HCT116 (cell line): Measurements from ENCODE around the gene KLK7. TPM values are rescaled to one million over a fixed set of nuclear protein-coding genes. Genes with fewer than 3 reads are reported as not detected.

Experiments
- ATAC-seq: fragments of 200-7000 bp; cut with Tn5 transposase; 2 replicates; pipeline ENCODE4 v1.9.1; 2020; ENCODE audit warnings: mild to moderate bottlenecking, moderate library complexity
- BruUV-seq: library from RNA; stranded (reverse); fragments of 400-500 nt; replicated peaks from 2 replicates; lab custom pipeline; 2021; lab: Mats Ljungman, UMichigan
- CTCF ChIA-PET: fragments of 300-600 bp; sonication (Branson Sonifier 250); formaldehyde crosslinking; loops from one replicate; lab custom pipeline; 2021; ENCODE audit warnings: antibody characterized with exemption; lab: Charles Lee
- POLR2A ChIA-PET: fragments of 300-600, 350-600 bp; sonication (Branson Sonifier 250); formaldehyde crosslinking; loops from one replicate; lab custom pipeline; 2021; ENCODE audit warnings: antibody characterized with exemption; lab: Charles Lee
- RAD21 ChIA-PET, 2 experiments: fragments of 300-600 bp; sonication (Branson Sonifier 250); formaldehyde crosslinking; loops; one replicate each; lab custom pipeline; 2023; ENCODE audit warnings: low total read pairs in 2 of 2; ENCODE audit not compliant: uncharacterized antibody in 2 of 2, unreplicated experiment in 2 of 2, low non-redundant PET in 1 of 2; lab: Charles Lee
- DNase-seq: peaks from one replicate; pipeline ENCODE4 v3.0.0-alpha.2; 2010; ENCODE audit warnings: low read depth, low spot score
- H2AFZ ChIP-seq: fragments of 200-600 bp; shearing (Covaris generic), sonication (generic); 2 replicates; pipeline ENCODE4 v1.6.1; 2017; ENCODE audit warnings: low read depth, mixed run types, mixed read lengths, antibody characterized with exemption, low read length; ENCODE audit not compliant: poor library complexity, severe bottlenecking
- H3K27ac ChIP-seq: 2 replicates; pipeline ENCODE4 v1.5.1; 2012; ENCODE audit warnings: low read depth, low read length
- H3K27me3 ChIP-seq: fragments of 200-600 bp; sonication (generic); 2 replicates; pipeline ENCODE4 v1.6.1; 2016; ENCODE audit warnings: mixed run types, low read length, mixed read lengths; ENCODE audit not compliant: insufficient read depth
- H3K36me3 ChIP-seq, 2 experiments: fragments of 200-500 bp in 1 of 2; fragments of 200-600 bp in 1 of 2; sonication (Bioruptor generic) in 1 of 2; sonication (generic) in 1 of 2; 2 replicates each; pipeline versions ENCODE4 v1.5.1 to v1.6.1; 2014 to 2016; ENCODE audit warnings: low read length in 2 of 2, inconsistent platforms in 1 of 2, mixed read lengths in 1 of 2, mixed run types in 1 of 2; ENCODE audit not compliant: insufficient read depth in 2 of 2, control insufficient read depth in 1 of 2
- H3K4me1 ChIP-seq, 2 experiments: fragments of 200-600 bp in 1 of 2; sonication (generic) in 1 of 2; 2 replicates each; pipeline versions ENCODE4 v1.5.1 to v1.6.1; 2012 to 2017; ENCODE audit warnings: low read length in 2 of 2, inconsistent platforms in 1 of 2, mild to moderate bottlenecking in 1 of 2, mixed read lengths in 1 of 2, mixed run types in 1 of 2, moderate library complexity in 1 of 2; ENCODE audit not compliant: insufficient read depth in 2 of 2, control insufficient read depth in 1 of 2
- H3K4me2 ChIP-seq: fragments of 200-600 bp; sonication (generic); 2 replicates; pipeline ENCODE4 v1.6.1; 2017; ENCODE audit warnings: mixed run types, low read length, mixed read lengths
- H3K4me3 ChIP-seq, 2 experiments: fragments of 200-600 bp in 1 of 2; sonication (generic) in 1 of 2; replicated peaks in 1 of 2; 2 replicates each; pipeline ENCODE4 v1.5.1; 2011 to 2016; ENCODE audit warnings: low read length in 2 of 2, control low read depth in 1 of 2, low read depth in 1 of 2, mild to moderate bottlenecking in 1 of 2, mixed read lengths in 1 of 2, mixed run types in 1 of 2
- H3K79me2 ChIP-seq: fragments of 200-600 bp; sonication (generic); 2 replicates; pipeline ENCODE4 v1.6.1; 2017; ENCODE audit warnings: mild to moderate bottlenecking, mixed run types, low read length, moderate library complexity, mixed read lengths; ENCODE audit not compliant: insufficient read depth
- H3K9ac ChIP-seq: fragments of 200-600 bp; sonication (generic); 2 replicates; pipeline ENCODE4 v1.6.1; 2016; ENCODE audit warnings: low read length, mixed read lengths
- H3K9me2 ChIP-seq: fragments of 200-600 bp; sonication (generic), shearing (Covaris generic); 2 replicates; pipeline ENCODE4 v1.6.1; 2017; ENCODE audit warnings: mixed run types, mild to moderate bottlenecking, moderate library complexity; ENCODE audit not compliant: insufficient read depth
- H3K9me3 ChIP-seq, 2 experiments: fragments of 200-500 bp in 1 of 2; fragments of 200-600 bp in 1 of 2; sonication (Bioruptor generic) in 1 of 2; sonication (generic) in 1 of 2; 2 replicates each; pipeline ENCODE4 v1.6.1; 2014 to 2017; ENCODE audit warnings: low read length in 2 of 2, mixed read lengths in 2 of 2, inconsistent platforms in 1 of 2, low read depth in 1 of 2, mild to moderate bottlenecking in 1 of 2, mixed run types in 1 of 2, moderate library complexity in 1 of 2; ENCODE audit not compliant: control insufficient read depth in 1 of 2, insufficient read depth in 1 of 2
- H4K20me1 ChIP-seq: fragments of 200-600 bp; sonication (generic), shearing (Covaris generic); 2 replicates; pipeline ENCODE4 v1.6.1; 2017; ENCODE audit warnings: mixed run types, mild to moderate bottlenecking, moderate library complexity; ENCODE audit not compliant: insufficient read depth
- CBX3 ChIP-seq: IDR thresholded peaks from 2 replicates; pipeline ENCODE4 v1.6.1; 2012; ENCODE audit warnings: low read depth
- CEBPB ChIP-seq: IDR thresholded peaks from 2 replicates; pipeline ENCODE4 v1.6.1; 2012; ENCODE audit warnings: low read depth
- CTCF ChIP-seq, 3 experiments: fragments of 200-600 bp in 1 of 3; sonication (generic) in 1 of 3; IDR thresholded peaks in 2 of 3; conservative IDR thresholded peaks in 1 of 3; 2 replicates each; pipeline ENCODE4 v1.5.1; 2012 to 2017; ENCODE audit warnings: low read depth in 2 of 3, low read length in 2 of 3, antibody characterized with exemption in 1 of 3, borderline replicate concordance in 1 of 3, control low read depth in 1 of 3, mild to moderate bottlenecking in 1 of 3, mixed read lengths in 1 of 3, mixed run types in 1 of 3, moderate library complexity in 1 of 3; ENCODE audit not compliant: insufficient read depth in 1 of 3
- ELF1 ChIP-seq: IDR thresholded peaks from 2 replicates; pipeline ENCODE4 v1.6.1; 2012; ENCODE audit warnings: low read depth, borderline replicate concordance
- EZH2phosphoT487 ChIP-seq: fragments of 200-600 bp; IDR thresholded peaks from 2 replicates; pipeline ENCODE4 v1.6.1; 2018; ENCODE audit warnings: antibody characterized with exemption, borderline replicate concordance
- FOSL1 ChIP-seq: IDR thresholded peaks from 2 replicates; pipeline ENCODE4 v1.6.1; 2012; ENCODE audit warnings: low read depth
- MAX ChIP-seq: IDR thresholded peaks from 2 replicates; pipeline ENCODE4 v1.6.1; 2012
- POLR2AphosphoS5 ChIP-seq: IDR thresholded peaks from 2 replicates; pipeline ENCODE4 v1.6.1; 2011; ENCODE audit warnings: mild to moderate bottlenecking, low read depth, low read length, moderate library complexity
- REST ChIP-seq: IDR thresholded peaks from 2 replicates; pipeline ENCODE4 v1.6.1; 2012; ENCODE audit warnings: low read depth
- SIN3A ChIP-seq: IDR thresholded peaks from 2 replicates; pipeline ENCODE4 v1.6.1; 2012; ENCODE audit warnings: low read depth
- SRF ChIP-seq: IDR thresholded peaks from 2 replicates; pipeline ENCODE4 v1.6.1; 2012; ENCODE audit warnings: low read depth
- TCF7L2 ChIP-seq: IDR thresholded peaks from 2 replicates; pipeline ENCODE4 v1.7.0; 2011; ENCODE audit warnings: borderline replicate concordance, inconsistent platforms; ENCODE audit not compliant: insufficient read depth, insufficient read length; ENCODE audit errors: extremely low read depth
- ZBTB33 ChIP-seq: IDR thresholded peaks from 2 replicates; pipeline ENCODE4 v1.6.1; 2011; ENCODE audit warnings: mild to moderate bottlenecking, low read length, moderate library complexity; ENCODE audit not compliant: insufficient replicate concordance; ENCODE audit errors: extremely low read depth
- ZNF274 ChIP-seq: fragments of 200-500 bp; sonication (Bioruptor generic); IDR thresholded peaks from 2 replicates; pipeline ENCODE4 v1.6.1; 2014; ENCODE audit warnings: mild to moderate bottlenecking, low read depth, low read length, inconsistent platforms
- intact Hi-C: fragments of 100-400 bp; cut with micrococcal nuclease; formaldehyde crosslinking; loops from 2 replicates; pipeline ENCODE4 v1.10.0; 2022
- total RNA-seq: library from RNA; stranded (reverse); gene quantifications from one replicate; pipeline ENCODE4 v1.2.1, GENCODE V29; 2021; ENCODE audit not compliant: unreplicated experiment

Gene KLK7
- total RNA-seq, 1 experiment from 2014 or later, result 30.5 TPM

- POLR2A ChIA-PET, result no interaction called here
- BruUV-seq, result no TSS peak
- no peak for DNase-seq
Observed at GRCh38 chr19:51026554-51026831, 42.8 kb upstream of the KLK7 start, which contains the start of gene KLK11. Gene KLK11, minus strand, starts transcription at chr19:51026616. Its CDS starts 985 bp downstream, at chr19:51025631.

More at GRCh38 chr19:51026554-51026831, 42.8 kb upstream of the KLK7 start, which contains the start of gene KLK11:
- Histone ChIP-seq H3K36me3 (no peaks in the 10 kb centered on the region), H3K9me2 (no peaks in the 10 kb centered on the region), H3K4me3 (no peak within 1 kb of the TSS), H3K27me3 (no peaks in the 10 kb centered on the region), H3K4me1 (peaks cover under 1 to 12% of the 10 kb centered on the region in 2 experiments; a peak in 3 of 4 replicates), H3K4me2 (0 out of 2 replicates have a peak within 1 kb of the TSS, but pooled peaks have one; percentile 8), H3K79me2 (no peaks in the 10 kb centered on the region), H3K27ac (no peak within 1 kb of the TSS), H2AFZ (no peak within 1 kb of the TSS)
- intact Hi-C loops, result no loop called here
- CTCF ChIA-PET, result interaction anchor here (1.5 kb wide), 1 partner anchor 10 kb away, joined by 6 read pairs; no protein-coding TSS in a partner anchor
- peak; percentile 71 for ATAC-seq
- TF ChIP-seq POLR2AphosphoS5 (no peak), EZH2phosphoT487 (no peak), ZBTB33 (no peak), FOSL1 (no peak), CBX3 (no peak), CEBPB (no peak), CTCF (IDR thresholded peaks at IDR 0.05 in 2 of 3, conservative IDR thresholded peaks at IDR 0.05 in 1 of 3; ENCODE audit: borderline replicate concordance in 1 of 3, insufficient read depth in 1 of 3, low read depth in 2 of 3, low read length in 2 of 3) (no peak), SIN3A (no peak), REST (no peak), TCF7L2 (no peak), ZNF274 (no peak), MAX (no peak), SRF (no peak), ELF1 (no peak)
- TF ChIP-seq, all 23 proteins: peak for 0
- H3K9ac ChIP-seq, result no peak within 1 kb of the TSS
- H4K20me1 ChIP-seq, result no peaks in the 10 kb centered on the region
- RAD21 ChIA-PET, result no interaction called here
- H3K9me3 ChIP-seq, result no peaks in the 10 kb centered on the region
